ENCODE measurements around the gene RGS9. TPM values are rescaled to one million over a fixed set of nuclear protein-coding genes. Genes with fewer than 3 reads are reported as not detected.
A peak's percentile ranks its signal among the peaks of the same experiment; 100 is the strongest.

The RGS9 gene
- total RNA-seq, 1 experiment from 2014 or later: 0.49 TPM

DNA sequence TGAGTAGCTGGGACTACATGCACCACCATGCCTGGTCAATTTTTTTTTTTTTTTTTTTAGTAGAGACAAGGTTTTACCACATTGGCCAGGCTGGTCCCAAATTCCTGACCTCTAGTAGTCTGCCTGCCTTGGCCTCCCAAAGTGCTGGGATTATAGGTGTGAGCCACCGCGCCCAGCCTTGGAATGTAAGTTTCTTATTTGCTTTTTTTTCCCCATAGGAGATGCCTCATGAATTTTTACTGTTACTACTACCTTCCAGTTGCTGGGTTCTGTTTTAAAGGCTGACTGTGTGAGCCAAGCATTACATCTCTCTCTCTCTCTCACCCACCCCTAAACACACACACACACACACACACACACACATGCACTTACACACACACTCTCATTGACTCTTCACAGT, 112.6 kb downstream of the RGS9 start:
- Mint-ChIP-seq H3K4me1 (ENCODE audit: insufficient read depth, unreplicated experiment) (no peaks in the 10 kb centered on the region), H3K9me3 (ENCODE audit: unreplicated experiment) (no peaks in the 10 kb centered on the region), H3K36me3 (ENCODE audit: insufficient read depth, unreplicated experiment) (no peaks in the 10 kb centered on the region), H3K27ac (ENCODE audit: low read depth, unreplicated experiment) (no peak overlapping the region), H3K27me3 (ENCODE audit: insufficient read depth, unreplicated experiment) (peaks cover 46% of the 10 kb centered on the region), H3K4me3 (ENCODE audit: unreplicated experiment) (no peak overlapping the region)
- TF ChIP-seq, protein P1, sequence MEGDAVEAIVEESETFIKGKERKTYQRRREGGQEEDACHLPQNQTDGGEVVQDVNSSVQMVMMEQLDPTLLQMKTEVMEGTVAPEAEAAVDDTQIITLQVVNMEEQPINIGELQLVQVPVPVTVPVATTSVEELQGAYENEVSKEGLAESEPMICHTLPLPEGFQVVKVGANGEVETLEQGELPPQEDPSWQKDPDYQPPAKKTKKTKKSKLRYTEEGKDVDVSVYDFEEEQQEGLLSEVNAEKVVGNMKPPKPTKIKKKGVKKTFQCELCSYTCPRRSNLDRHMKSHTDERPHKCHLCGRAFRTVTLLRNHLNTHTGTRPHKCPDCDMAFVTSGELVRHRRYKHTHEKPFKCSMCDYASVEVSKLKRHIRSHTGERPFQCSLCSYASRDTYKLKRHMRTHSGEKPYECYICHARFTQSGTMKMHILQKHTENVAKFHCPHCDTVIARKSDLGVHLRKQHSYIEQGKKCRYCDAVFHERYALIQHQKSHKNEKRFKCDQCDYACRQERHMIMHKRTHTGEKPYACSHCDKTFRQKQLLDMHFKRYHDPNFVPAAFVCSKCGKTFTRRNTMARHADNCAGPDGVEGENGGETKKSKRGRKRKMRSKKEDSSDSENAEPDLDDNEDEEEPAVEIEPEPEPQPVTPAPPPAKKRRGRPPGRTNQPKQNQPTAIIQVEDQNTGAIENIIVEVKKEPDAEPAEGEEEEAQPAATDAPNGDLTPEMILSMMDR (IDR thresholded peaks at IDR 0.05; ENCODE audit: unreplicated experiment): no peak
- ChIA-PET CTCF (interaction anchor here (1.0 kb wide), 1 partner anchor 18 kb away, joined by 4 read pairs; no protein-coding TSS in a partner anchor), POLR2A (no interaction called here)
- intact Hi-C loops (cut with micrococcal nuclease): no loop called here
- BruUV-seq (replicated peaks): no TSS peak
- DNase-seq (ENCODE audit: unreplicated experiment): no peak

DNA sequence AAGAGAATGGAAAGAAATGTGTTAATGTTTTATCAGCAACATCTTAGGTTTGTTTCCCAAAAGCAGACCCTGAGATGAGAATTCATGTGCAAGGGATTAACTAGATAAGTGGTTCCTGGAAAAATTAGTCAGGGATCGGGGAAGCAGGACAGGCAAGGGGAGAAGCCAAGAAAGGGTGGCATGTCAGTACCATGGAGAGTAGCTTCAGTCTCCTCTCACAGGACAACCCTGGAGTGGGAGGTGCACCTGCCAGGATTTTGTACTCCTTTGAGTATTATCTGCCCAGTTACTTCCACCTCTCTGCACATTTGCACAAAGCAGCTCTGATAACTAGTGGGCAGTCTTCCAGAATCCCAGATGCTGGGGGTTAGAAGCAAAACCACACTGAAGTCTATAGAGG, 117.0 kb downstream of the RGS9 start:
- H3K27me3 Mint-ChIP-seq (ENCODE audit: insufficient read depth, unreplicated experiment): peaks cover 49% of the 10 kb centered on the region
- no TSS peak for BruUV-seq (replicated peaks)
- H3K36me3 Mint-ChIP-seq (ENCODE audit: insufficient read depth, unreplicated experiment): no peaks in the 10 kb centered on the region
- peak; percentile 24 for DNase-seq (ENCODE audit: unreplicated experiment)
- no peak overlapping the region for H3K27ac Mint-ChIP-seq (ENCODE audit: low read depth, unreplicated experiment)
- CTCF ChIA-PET: interaction anchor here (1.1 kb wide), 1 partner anchor 22 kb away, joined by 5 read pairs; no protein-coding TSS in a partner anchor
- peaks cover 7% of the 10 kb centered on the region for H3K9me3 Mint-ChIP-seq (ENCODE audit: unreplicated experiment)
- H3K4me3 Mint-ChIP-seq (ENCODE audit: unreplicated experiment): no peak overlapping the region
- intact Hi-C loops (cut with micrococcal nuclease): no loop called here
- TF ChIP-seq, protein P1 (IDR thresholded peaks at IDR 0.05; ENCODE audit: unreplicated experiment): no peak
- POLR2A ChIA-PET: interaction anchor here (1.1 kb wide), 1 partner anchor 14 kb away, joined by 4 read pairs; no protein-coding TSS in a partner anchor
- H3K4me1 Mint-ChIP-seq (ENCODE audit: insufficient read depth, unreplicated experiment): no peaks in the 10 kb centered on the region

DNA sequence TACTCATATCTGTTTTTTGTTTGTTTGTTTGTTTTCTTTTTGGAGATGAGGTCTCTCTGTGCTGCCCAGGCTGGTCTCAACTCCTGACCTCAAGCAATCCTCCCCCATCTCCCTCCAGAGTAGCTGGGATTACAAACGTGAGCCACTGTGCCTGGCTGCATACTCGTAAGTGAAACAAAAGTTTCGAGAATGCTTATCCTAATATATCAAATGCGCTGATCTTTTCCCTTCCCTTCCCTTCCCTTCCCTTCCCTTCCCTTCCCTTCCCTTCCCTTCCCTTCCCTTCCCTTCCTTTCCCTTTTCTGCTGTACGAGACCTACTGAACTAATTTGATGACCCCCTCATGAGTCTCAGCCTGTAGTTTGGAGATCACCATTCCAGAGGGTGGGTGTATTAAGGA, 122.1 kb downstream of the RGS9 start:
- no peak for DNase-seq (ENCODE audit: unreplicated experiment)
- POLR2A ChIA-PET: no interaction called here
- CTCF ChIA-PET: no interaction called here
- TF ChIP-seq, protein P1 (IDR thresholded peaks at IDR 0.05; ENCODE audit: unreplicated experiment): no peak
- Mint-ChIP-seq H3K4me3 (ENCODE audit: unreplicated experiment) (no peak overlapping the region), H3K9me3 (ENCODE audit: unreplicated experiment) (peaks cover 7% of the 10 kb centered on the region), H3K27me3 (ENCODE audit: insufficient read depth, unreplicated experiment) (peaks cover 17% of the 10 kb centered on the region), H3K27ac (ENCODE audit: low read depth, unreplicated experiment) (no peak overlapping the region), H3K4me1 (ENCODE audit: insufficient read depth, unreplicated experiment) (peaks cover 5% of the 10 kb centered on the region), H3K36me3 (ENCODE audit: insufficient read depth, unreplicated experiment) (no peaks in the 10 kb centered on the region)
- intact Hi-C loops (cut with micrococcal nuclease): no loop called here
- BruUV-seq (replicated peaks): no TSS peak

DNA sequence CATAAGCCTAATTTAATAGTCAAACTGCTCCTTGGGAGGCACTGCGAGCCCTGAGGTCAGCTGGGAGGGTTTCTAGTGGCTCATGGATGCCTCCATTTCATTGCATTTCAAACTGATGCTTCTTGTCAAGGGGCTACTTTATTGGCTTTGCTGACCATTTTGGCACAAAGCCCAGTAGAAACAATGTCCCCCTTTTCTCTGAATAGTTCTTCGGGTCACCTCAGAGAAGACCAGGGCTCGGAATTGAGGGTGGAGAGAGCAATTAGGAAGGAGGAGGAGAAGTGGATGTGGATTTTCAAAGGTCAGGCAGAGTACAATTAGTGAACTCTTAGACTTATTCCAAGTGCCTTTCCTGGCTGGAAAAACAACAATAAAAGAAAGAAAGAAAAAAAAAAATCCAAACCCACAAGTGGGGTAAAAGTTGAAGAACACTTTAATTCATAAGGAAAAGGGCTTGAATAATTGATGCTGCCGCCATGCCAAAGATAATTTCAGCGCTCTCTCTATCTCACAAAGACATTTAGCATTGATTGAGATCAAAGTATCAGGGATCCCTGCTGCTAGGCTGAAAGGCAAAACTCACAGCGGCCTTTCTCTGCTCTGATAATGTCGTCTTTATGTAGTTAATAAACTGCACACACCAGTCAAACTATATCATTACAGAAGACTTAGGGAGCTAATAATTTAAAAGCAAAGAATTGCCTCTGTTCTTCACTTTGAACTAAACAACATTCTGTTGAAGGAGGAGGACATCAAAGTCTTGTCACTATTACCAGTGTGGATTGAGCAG, 122.7 kb downstream of the RGS9 start:
- Mint-ChIP-seq H3K27ac (ENCODE audit: low read depth, unreplicated experiment) (no peak overlapping the region), H3K27me3 (ENCODE audit: insufficient read depth, unreplicated experiment) (peaks cover 17% of the 10 kb centered on the region), H3K4me1 (ENCODE audit: insufficient read depth, unreplicated experiment) (peaks cover 5% of the 10 kb centered on the region), H3K36me3 (ENCODE audit: insufficient read depth, unreplicated experiment) (no peaks in the 10 kb centered on the region), H3K9me3 (ENCODE audit: unreplicated experiment) (peaks cover 7% of the 10 kb centered on the region), H3K4me3 (ENCODE audit: unreplicated experiment) (no peak overlapping the region)
- TF ChIP-seq, protein P1 (IDR thresholded peaks at IDR 0.05; ENCODE audit: unreplicated experiment): no peak
- intact Hi-C loops (cut with micrococcal nuclease): no loop called here
- DNase-seq (ENCODE audit: unreplicated experiment): no peak
- ChIA-PET POLR2A (no interaction called here), CTCF (interaction anchor here (0.7 kb wide), 1 partner anchor 19 kb away, joined by 6 read pairs; no protein-coding TSS in a partner anchor)
- BruUV-seq (replicated peaks): no TSS peak
